ENCODE results near the gene PLCB4. TPM values are rescaled to one million over a fixed set of nuclear protein-coding genes. Genes with fewer than 3 reads are reported as not detected.
"Not testable (repeated sequence)": the region's sequence is repeated elsewhere in the genome, so short reads cannot be mapped to it uniquely, and the experiment has no call there.

Gene PLCB4
- total RNA-seq, 1 donor = 0.21 TPM

GRCh38 chr20:9040863-9041524 lies 27.9 kb upstream of the PLCB4 start:
- Histone ChIP-seq H3K9me3 (ENCODE audit: low read depth, low read length) (no peaks in the 10 kb centered on the region), H3K27me3 (ENCODE audit: insufficient read depth, low read length) (no peaks in the 10 kb centered on the region), H3K4me3 (ENCODE audit: low read length) (no peak overlapping the region), H3K4me1 (ENCODE audit: insufficient read depth, low read length) (no peaks in the 10 kb centered on the region)

DNA sequence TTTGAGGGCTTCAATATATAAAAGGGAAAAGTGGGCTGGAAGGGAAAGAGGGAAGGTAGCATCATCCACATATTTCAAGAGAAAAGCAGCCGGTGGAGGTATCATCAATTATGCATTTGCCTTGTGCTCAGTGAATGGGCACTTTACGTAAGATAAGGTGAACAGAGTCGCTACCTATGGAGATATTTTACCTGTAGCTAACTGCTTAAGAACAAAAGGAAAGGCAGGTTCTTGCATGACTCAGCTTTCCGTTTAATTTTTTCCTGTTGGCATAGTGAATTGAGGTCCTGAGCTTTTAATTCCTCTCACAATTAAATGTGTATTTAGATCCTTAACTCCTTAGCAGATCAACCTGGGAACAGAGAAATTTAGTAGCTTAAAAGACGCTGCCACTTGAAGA lies 25.5 kb upstream of the PLCB4 start:
- Histone ChIP-seq H3K4me1 (ENCODE audit: insufficient read depth, low read length) (no peaks in the 10 kb centered on the region), H3K9me3 (ENCODE audit: low read depth, low read length) (no peaks in the 10 kb centered on the region), H3K27me3 (ENCODE audit: insufficient read depth, low read length) (no peaks in the 10 kb centered on the region), H3K4me3 (ENCODE audit: low read length) (no peak overlapping the region)

DNA sequence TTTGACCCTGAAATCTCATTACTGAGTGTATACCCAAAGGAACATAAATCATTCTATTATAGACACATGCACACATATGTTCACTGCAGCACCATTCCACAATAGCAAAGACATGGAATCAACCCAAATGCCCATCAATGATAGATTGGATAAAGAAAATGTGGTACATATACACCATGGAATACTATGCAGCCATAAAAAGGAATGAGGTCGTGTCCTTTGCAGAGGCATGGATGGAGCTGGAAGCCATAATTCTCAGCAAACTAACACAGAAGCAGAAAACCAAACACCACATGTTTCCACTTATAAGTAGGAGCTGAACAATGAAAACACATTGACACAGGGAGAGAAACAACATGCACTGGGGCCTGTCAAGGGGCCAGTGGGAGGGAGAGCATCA lies 21.0 kb upstream of the PLCB4 start:
- not testable (repeated sequence) for H3K4me1 ChIP-seq (ENCODE audit: insufficient read depth, low read length); H3K9me3 ChIP-seq (ENCODE audit: low read depth, low read length); H3K27me3 ChIP-seq (ENCODE audit: insufficient read depth, low read length); H3K4me3 ChIP-seq (ENCODE audit: low read length)

GRCh38 chr20:9051508-9051907 lies 17.4 kb upstream of the PLCB4 start:
- Histone ChIP-seq H3K27me3 (ENCODE audit: insufficient read depth, low read length) (no peaks in the 10 kb centered on the region), H3K4me1 (ENCODE audit: insufficient read depth, low read length) (no peaks in the 10 kb centered on the region), H3K4me3 (ENCODE audit: low read length) (no peak overlapping the region), H3K9me3 (ENCODE audit: low read depth, low read length) (no peaks in the 10 kb centered on the region)

- H3K27me3 ChIP-seq (ENCODE audit: insufficient read depth, low read length) = no peaks in the 10 kb centered on the region
- no peak overlapping the region for H3K4me3 ChIP-seq (ENCODE audit: low read length)
- no peaks in the 10 kb centered on the region for H3K4me1 ChIP-seq (ENCODE audit: insufficient read depth, low read length)
- H3K9me3 ChIP-seq (ENCODE audit: low read depth, low read length) = no peaks in the 10 kb centered on the region
These were observed 16.8 kb upstream of the PLCB4 start for GRCh38 chr20:9052136-9052535.

GRCh38 chr20:9053108-9053507 lies 15.8 kb upstream of the PLCB4 start:
- Histone ChIP-seq H3K27me3 (ENCODE audit: insufficient read depth, low read length) (no peaks in the 10 kb centered on the region), H3K9me3 (ENCODE audit: low read depth, low read length) (no peaks in the 10 kb centered on the region), H3K4me3 (ENCODE audit: low read length) (no peak overlapping the region), H3K4me1 (ENCODE audit: insufficient read depth, low read length) (no peaks in the 10 kb centered on the region)

DNA sequence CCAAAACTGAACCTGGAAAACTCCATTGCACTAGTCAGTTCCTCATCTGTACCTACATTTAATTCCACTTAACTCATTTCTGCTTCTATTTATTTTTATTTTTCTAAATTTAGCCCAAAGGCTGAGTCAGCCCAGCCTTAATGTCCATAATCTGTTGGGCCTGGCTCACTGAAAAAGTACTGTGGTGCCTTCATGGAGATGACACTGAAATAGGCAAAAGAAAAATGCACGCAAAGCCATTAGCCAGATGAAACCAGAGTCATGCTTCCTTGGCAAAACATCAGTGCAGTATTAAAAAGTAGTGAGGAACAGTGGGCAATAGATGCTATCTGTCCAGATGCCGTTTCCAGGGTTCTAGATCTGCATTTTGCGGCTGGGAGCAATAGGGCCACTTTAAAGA lies 14.7 kb upstream of the PLCB4 start:
- no peaks in the 10 kb centered on the region for H3K9me3 ChIP-seq (ENCODE audit: low read depth, low read length)
- H3K4me1 ChIP-seq (ENCODE audit: insufficient read depth, low read length) = no peaks in the 10 kb centered on the region
- no peak overlapping the region for H3K4me3 ChIP-seq (ENCODE audit: low read length)
- no peaks in the 10 kb centered on the region for H3K27me3 ChIP-seq (ENCODE audit: insufficient read depth, low read length)

DNA sequence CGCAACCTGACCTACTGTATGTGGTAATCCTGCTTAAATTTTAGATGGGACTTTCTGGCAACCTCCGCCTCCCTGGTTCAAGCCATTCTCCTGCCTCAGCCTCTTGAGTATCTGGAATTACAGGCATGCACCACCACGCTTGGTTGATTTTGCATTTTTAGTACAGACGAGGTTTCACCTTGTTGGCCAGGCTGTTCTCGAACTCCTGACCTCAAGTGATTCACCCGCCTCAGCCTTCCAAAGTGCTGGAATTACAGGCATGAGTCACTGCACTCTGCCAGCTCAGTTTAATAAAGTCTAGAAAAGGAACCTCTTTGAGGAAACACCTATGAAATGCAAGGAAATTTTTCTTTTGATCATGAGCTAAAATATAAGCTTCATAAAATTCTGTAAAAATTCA lies 9.0 kb upstream of the PLCB4 start:
- H3K27me3 ChIP-seq (ENCODE audit: insufficient read depth, low read length) = no peaks in the 10 kb centered on the region
- H3K9me3 ChIP-seq (ENCODE audit: low read depth, low read length) = no peaks in the 10 kb centered on the region
- H3K4me3 ChIP-seq (ENCODE audit: low read length) = no peak overlapping the region
- no peaks in the 10 kb centered on the region for H3K4me1 ChIP-seq (ENCODE audit: insufficient read depth, low read length)

DNA sequence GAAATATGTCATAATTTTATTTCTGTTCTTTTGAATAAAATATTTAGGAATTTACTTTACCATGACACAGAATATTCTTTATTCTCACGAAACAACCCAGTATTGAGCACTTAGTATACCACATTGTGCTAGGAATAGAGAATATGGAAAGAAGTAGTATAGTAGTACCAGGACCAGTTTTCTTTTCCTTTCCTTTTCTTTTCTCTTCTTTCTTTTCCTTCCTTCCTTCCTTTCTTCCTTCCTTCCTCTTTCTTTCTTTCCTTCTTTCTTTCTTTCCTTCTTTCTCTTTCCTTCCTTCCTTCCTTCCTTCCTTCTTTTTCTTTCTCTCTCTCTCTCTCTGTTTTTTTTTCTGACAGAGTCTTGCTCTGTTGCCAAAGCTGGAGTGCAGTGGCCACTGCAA lies 7.5 kb upstream of the PLCB4 start:
- Histone ChIP-seq H3K27me3 (ENCODE audit: insufficient read depth, low read length) (no peaks in the 10 kb centered on the region), H3K4me3 (ENCODE audit: low read length) (no peak overlapping the region), H3K4me1 (ENCODE audit: insufficient read depth, low read length) (no peaks in the 10 kb centered on the region), H3K9me3 (ENCODE audit: low read depth, low read length) (no peaks in the 10 kb centered on the region)

- H3K9me3 ChIP-seq (ENCODE audit: low read depth, low read length) = no peaks in the 10 kb centered on the region
- no peaks in the 10 kb centered on the region for H3K27me3 ChIP-seq (ENCODE audit: insufficient read depth, low read length)
- H3K4me3 ChIP-seq (ENCODE audit: low read length) = no peak overlapping the region
- H3K4me1 ChIP-seq (ENCODE audit: insufficient read depth, low read length) = no peaks in the 10 kb centered on the region
These were observed 6.8 kb upstream of the PLCB4 start for GRCh38 chr20:9062066-9062465.

- Histone ChIP-seq H3K27me3 (ENCODE audit: insufficient read depth, low read length) (peaks cover 23% of the 10 kb centered on the region), H3K9me3 (ENCODE audit: low read depth, low read length) (no peaks in the 10 kb centered on the region), H3K4me1 (ENCODE audit: insufficient read depth, low read length) (no peaks in the 10 kb centered on the region), H3K4me3 (ENCODE audit: low read length) (no peak overlapping the region)
These were observed 2.7 kb upstream of the PLCB4 start for GRCh38 chr20:9066191-9066590.

DNA sequence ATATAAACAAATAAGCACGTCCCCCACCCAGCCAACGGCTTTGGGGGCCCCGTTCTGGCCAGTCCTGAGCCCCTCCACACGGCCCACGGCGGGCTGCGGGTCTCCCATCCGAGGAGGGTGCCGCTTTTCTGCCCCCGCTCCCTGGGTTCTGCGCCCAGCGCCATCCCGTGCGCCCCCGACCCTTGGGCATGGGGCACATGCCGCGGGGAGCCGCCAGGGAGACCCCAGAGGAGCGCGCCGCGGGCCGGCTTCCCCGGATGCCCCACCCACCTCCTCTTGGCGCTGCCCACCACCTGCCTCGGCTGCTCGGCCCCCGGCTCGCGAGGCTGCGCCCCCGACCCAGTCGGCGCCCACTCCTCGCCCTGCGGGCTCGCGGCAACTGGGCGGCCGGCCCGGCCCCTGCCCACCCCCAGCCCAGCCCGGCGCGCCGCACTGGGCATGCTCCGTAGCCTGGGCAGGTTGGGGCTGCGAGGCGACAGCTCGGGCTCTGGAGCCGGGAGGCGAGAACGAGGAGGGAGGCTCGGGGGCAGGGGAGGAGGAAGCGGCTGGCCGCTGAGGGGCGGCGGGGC lies 570 bp upstream of the PLCB4 start:
- Histone ChIP-seq H3K27me3 (ENCODE audit: insufficient read depth, low read length) (peaks cover 27% of the 10 kb centered on the region), H3K9me3 (ENCODE audit: low read depth, low read length) (no peaks in the 10 kb centered on the region), H3K4me1 (ENCODE audit: insufficient read depth, low read length) (no peaks in the 10 kb centered on the region), H3K4me3 (ENCODE audit: low read length) (no peak overlapping the region)

DNA sequence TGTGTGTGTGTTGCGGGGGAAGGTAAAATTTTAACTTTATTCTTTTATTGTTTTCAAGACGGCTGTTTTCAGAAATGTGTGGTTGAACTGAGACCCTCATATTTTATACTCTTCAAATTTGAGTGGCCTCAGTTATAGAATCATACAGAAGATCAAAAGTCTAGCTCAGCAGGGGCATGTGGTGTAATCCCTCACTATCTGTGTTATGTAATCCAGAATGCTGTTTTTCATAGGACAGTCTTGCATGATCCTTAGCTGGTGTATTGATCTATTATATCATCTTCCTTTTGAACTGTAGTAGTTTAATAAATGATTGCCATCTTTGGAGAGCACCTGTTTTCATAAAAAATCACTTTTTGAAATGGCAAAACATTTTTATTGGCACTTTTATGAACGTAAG lies 1.4 kb downstream of the PLCB4 start:
- Histone ChIP-seq H3K27me3 (ENCODE audit: insufficient read depth, low read length) (peaks cover 27% of the 10 kb centered on the region), H3K9me3 (ENCODE audit: low read depth, low read length) (no peaks in the 10 kb centered on the region), H3K4me1 (ENCODE audit: insufficient read depth, low read length) (no peaks in the 10 kb centered on the region), H3K4me3 (ENCODE audit: low read length) (no peak overlapping the region)

DNA sequence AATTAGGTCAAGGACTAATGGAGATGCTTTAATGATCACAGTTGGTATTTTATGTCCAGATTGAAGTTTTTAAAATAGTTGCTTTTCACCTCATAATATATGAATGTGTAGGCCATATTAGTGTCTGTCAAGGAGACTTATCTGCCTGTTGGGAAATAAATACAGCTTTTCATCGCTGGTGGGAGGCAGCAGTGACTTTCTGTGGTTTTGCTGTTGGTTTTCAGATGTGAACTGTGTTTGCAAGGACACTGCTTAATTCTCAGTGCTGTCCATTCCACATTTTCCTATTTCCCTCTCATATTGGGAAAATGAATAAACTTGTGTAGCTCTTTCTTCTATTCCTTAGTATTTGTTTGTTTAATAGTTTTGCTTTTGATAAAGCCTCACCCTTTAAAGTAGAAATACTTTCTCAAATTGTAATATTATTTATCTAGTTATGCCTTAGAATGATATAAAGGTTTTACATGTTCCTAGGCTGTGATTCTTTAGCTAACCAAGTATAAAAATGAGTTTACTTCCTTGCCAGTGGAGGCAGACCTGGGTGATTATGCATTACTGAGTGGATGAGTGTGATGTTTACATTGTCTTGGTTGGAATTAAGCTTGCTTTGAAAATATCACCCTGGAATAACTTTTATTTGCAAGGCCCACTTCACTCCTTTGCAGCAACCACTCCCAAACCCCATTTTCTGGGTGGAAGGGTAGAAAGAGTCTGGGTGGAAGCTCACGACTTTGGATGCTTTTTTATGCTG lies 3.3 kb downstream of the PLCB4 start:
- H3K4me3 ChIP-seq (ENCODE audit: low read length) = no peak overlapping the region

DNA sequence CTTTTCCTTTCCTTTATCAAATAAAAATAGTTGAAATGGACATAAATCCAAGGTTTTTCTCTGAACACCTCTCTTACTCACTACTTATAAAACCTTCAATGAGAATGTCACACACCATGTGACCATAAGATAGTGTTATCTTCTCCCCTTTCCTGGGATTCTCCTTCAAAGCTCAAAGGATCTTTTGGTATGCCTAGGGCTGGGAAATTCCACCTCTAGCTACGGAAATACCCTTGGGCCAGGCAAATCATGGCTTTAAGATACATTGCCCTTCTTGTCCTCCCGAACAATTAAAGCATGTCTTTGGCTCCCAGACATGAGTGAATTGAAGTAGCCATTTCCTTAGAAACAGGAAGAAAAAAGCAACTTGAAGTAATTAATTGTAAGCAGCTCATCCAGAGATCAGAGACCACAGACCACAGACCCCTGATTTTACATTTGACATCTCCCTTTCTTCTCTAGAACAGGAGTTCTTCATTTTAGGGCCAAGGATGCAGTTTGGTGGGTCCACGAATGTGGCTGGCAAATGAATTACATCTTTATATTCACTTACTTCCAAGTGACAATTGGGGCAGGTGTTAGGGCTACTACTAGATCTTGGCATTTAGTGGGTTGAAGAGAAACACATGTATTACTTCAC lies 4.1 kb downstream of the PLCB4 start:
- Histone ChIP-seq H3K27me3 (ENCODE audit: insufficient read depth, low read length) (peaks cover 19% of the 10 kb centered on the region), H3K4me1 (ENCODE audit: insufficient read depth, low read length) (no peaks in the 10 kb centered on the region), H3K4me3 (ENCODE audit: low read length) (no peak overlapping the region), H3K9me3 (ENCODE audit: low read depth, low read length) (no peaks in the 10 kb centered on the region)

More for the DNA sequence above, 3.3 kb downstream of the PLCB4 start:
- Histone ChIP-seq H3K9me3 (ENCODE audit: low read depth, low read length) (no peaks in the 10 kb centered on the region), H3K27me3 (ENCODE audit: insufficient read depth, low read length) (peaks cover 27% of the 10 kb centered on the region), H3K4me1 (ENCODE audit: insufficient read depth, low read length) (no peaks in the 10 kb centered on the region)

Data from mononuclear cell (primary cell).